ENCODE measurements around the gene AP2M1.
A peak's percentile ranks its signal among the peaks of the same experiment; 100 is the strongest.

Gene AP2M1

GRCh38 chr3:184180165-184180564, 5.5 kb downstream of the AP2M1 start:
- DNase-seq (ENCODE audit: low read depth in 2 of 2), result no peak

GRCh38 chr3:184181596-184181995, 6.9 kb downstream of the AP2M1 start:
- no peak for DNase-seq (ENCODE audit: low read depth in 2 of 2)

GRCh38 chr3:184183679-184184078, 9.0 kb downstream of the AP2M1 start:
- no peak for DNase-seq (ENCODE audit: low read depth in 2 of 2)

DNA sequence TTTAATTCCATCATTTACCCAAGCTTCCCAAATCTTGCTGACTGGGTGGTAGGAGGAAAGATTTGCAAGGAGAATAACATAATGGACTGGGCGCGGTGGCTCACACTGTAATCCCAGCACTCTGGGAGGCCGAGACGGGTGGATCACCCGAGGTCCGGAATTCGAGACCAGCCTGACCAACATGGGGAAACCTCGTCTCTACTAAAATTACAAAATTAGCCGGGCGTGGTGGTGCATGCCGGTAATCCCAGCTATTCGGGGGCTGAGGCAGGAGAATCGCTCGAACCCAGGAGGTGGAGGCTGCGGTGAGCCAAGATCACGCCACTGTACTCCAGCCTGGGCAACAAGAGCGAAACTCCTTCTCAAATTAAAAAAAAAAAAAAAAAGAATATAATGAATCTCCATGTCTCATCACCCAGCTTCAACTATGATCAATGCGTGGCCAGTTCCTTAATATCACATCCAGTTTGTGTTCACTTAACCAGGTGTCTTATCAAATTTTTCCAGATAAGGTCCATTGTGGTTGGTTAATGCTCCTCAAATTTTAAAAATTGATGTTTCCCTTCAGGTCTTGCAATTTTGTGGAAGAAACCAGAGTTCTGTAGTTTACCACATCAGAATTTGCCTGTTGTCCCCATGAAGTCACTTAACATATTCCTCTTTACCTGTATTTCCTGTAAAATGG, 10.0 kb downstream of the AP2M1 start:
- no peak for DNase-seq (ENCODE audit: low read depth in 2 of 2)

DNA sequence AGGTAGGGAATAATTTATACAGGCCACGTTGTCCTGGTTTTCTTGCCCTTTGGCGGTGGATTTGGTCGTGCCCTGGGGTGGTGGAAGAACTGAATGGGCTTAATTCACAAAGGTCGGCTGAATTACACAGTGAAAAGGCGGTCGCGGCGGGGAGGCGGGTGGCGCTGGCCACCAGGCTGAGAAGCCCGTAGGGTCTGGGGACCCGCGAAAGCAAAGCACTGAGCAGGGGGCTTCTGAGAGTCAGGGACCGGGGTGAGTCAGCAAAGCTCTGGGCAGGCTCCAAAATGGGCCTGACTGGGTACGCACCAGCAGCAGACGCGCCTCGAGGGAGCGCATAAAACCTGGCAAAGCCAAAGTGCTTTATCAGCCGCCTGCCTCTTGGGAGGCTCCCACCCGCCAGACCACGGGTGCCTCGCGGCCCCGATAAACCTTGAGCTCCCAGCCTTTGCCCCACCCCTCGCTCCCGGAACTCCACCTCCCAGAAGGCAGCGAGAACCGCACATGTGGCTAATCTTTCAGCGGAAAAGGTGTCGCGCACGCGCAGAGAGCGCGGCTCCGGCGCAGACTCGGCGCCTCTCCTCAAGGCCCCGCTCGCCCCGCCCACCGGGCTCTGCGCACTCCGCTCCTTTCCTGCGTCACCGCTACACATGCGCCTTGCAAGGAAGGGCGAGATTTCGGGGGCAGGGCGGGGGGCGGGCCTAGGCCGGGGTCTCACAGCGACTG, 11.0 kb downstream of the AP2M1 start:
- peak; percentile 100 for DNase-seq (ENCODE audit: low read depth in 2 of 2)

DNA sequence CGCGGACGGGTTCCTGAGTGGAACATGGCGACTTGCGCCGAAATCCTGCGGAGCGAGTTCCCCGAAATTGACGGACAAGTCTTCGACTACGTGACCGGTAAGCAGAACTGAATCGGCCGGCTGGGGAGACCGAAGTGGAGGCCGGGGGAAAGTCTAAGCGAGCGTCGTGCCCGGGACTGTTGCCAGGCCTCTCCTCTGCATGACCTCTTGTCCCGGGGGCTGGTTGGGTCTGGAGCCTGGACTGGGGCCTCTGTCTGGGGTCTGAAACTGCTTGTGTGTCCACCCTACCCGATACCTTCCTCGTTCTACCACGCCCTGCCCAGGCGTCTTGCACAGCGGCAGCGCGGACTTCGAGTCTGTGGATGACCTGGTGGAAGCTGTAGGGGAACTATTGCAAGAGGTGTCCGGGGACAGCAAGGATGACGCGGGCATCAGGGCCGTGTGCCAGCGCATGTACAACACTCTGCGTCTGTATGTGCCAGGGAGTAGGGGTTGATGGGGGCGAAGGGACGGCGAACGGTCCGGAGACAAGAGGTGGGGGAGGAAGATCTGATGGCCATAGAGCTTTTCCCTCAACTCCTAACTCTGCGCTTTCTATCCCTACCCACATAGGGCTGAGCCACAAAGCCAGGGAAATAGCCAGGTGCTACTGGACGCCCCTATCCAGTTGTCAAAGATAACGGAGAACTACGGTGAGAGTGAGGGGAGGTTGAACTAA, 11.7 kb downstream of the AP2M1 start, which contains the start of gene ABCF3:
TSS of gene ABCF3 (plus strand) at position 16 of the 718 bp plus-strand sequence. CDS start at position 25, 9 bp downstream.
- no peak for DNase-seq (ENCODE audit: low read depth in 2 of 2)

DNA sequence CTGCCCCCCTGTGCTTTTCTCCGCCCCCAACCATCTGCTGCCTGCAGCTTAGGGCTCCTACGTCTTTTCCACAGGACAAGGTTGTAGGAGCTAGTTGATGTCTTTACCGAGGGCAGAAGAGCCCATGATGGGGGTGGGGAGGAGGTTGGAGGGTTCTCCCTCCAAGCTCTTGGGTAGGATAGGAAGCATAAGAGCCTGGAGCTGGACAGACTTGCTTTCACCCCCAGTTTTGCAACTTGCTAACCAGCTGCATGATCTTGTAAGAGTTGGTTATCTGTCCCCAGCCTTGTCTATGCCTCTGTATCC, 12.2 kb downstream of the AP2M1 start:
- no peak for DNase-seq (ENCODE audit: low read depth in 2 of 2)

GRCh38 chr3:184188080-184188479, 13.4 kb downstream of the AP2M1 start:
- DNase-seq (ENCODE audit: low read depth in 2 of 2), result no peak

DNA sequence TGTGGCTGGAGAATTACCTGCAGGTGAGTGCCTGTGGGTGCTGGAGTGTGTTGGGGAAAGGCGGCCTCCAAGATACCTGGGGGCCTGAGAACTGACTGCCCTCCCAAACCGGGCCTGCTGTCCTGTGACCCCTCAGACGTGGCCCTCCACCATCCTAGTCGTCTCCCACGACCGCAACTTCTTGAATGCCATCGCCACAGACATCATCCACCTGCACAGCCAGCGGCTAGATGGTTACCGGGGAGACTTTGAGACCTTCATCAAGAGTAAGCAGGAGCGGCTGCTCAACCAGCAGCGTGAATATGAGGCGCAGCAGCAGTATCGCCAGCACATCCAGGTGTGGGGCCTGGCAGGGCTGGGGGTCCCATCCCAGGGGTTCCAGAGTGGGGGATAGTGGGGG, 14.8 kb downstream of the AP2M1 start:
- DNase-seq (ENCODE audit: low read depth in 2 of 2), result no peak

- DNase-seq (ENCODE audit: low read depth in 2 of 2), result no peak
These were observed 18.2 kb downstream of the AP2M1 start for GRCh38 chr3:184192889-184193288.

DNA sequence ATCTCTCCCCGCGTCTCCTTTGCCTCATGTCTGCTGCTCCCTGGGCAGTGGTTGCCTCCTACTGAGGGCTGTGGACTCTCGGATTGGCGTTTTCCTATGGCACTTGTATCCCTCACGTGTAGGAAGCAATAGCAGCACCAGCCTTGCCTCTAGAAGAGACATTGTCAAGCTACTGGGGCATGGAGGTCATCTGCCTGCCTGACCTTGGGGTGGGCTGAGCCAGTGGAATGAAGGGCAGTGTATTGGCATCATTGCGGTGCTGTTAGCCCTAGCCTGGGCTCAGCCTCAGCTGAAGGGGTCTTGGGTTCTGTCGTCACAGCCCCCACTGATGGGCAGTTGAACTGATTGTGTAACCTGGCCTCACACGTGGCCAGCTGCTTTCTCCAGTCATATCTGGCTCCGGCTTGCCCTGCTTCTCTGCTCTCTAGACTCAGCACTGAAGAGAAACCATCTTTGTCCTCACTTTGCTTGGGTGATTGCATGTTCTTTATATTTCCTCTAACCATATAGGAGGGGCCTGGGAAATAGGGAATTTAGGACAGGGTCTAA, 19.4 kb downstream of the AP2M1 start:
- DNase-seq (ENCODE audit: low read depth in 2 of 2), result no peak

- DNase-seq (ENCODE audit: low read depth in 2 of 2), result no peak
These were observed 21.9 kb downstream of the AP2M1 start for GRCh38 chr3:184196536-184196935.

- DNase-seq (ENCODE audit: low read depth in 2 of 2), result no peak
These were observed 23.9 kb downstream of the AP2M1 start for GRCh38 chr3:184198509-184198908.

DNA sequence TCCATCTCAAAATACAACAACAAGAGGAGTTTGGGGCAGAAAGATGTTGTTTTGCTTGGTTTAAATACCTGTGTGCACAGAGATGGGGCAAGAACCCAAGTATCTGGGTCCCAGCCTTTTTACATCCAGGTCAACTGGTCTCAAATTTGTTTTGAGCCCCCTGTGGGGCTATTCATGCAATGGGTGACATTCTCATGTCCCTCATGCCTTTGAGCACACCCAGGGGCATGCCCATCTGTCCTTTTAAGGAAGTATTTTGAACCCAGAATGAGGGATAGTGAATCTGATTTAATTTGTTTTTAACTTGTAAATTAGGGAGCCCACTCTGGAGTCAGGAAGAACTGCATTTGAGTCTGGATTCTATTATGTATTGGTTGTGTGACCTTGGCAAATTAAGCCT, 26.2 kb downstream of the AP2M1 start:
- DNase-seq (ENCODE audit: low read depth in 2 of 2), result no peak

GRCh38 chr3:184203526-184203925, 28.9 kb downstream of the AP2M1 start:
- DNase-seq (ENCODE audit: low read depth in 2 of 2), result no peak

GRCh38 chr3:184209146-184209923, 34.7 kb downstream of the AP2M1 start:
- DNase-seq (ENCODE audit: low read depth in 2 of 2), result no peak

- DNase-seq (ENCODE audit: low read depth in 2 of 2), result no peak
These were observed 36.6 kb downstream of the AP2M1 start for GRCh38 chr3:184211297-184211696.

DNA sequence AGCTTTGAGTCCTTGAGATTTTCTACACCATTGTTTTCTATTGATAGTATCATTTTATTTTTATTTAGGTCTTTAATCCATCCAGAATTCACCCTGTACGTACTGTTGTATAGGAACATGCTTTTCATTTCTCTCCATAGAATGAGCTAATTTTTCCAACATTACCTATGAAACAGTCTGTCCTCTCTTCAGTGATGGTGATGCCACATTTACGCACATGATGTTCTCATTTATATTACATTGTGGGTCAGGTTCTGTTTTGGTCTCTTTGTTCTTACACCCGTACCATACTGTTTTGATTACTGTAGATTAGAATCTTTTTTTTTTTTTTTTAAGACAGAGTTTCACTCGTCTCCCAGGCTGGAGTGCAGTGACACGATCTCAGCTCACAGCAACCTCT, 37.1 kb downstream of the AP2M1 start:
- no peak for DNase-seq (ENCODE audit: low read depth in 2 of 2)

GRCh38 chr3:184218814-184219213, 44.2 kb downstream of the AP2M1 start:
- DNase-seq (ENCODE audit: low read depth in 2 of 2), result no peak

DNA sequence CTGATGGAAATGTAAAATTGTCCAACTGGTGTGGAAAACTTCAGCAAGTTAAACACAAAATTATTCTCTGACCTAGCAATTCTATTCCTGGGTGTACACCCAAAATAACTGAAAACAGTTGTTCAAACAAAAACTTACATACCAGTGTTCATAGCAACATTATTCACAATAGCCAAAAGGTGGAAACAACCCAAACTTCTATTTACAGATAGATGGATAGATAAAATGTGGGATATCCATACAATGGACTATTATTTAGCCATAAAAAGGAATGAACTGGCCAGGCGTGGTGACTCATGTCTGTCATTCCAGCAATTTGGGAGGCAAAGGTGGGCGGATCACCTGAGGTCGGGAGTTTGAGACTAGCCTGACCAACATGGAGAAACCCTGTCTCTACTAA, 47.9 kb downstream of the AP2M1 start:
- DNase-seq (ENCODE audit: low read depth in 2 of 2), result no peak

- no peak for DNase-seq (ENCODE audit: low read depth in 2 of 2)
These were observed 49.3 kb downstream of the AP2M1 start for GRCh38 chr3:184223946-184224345.

DNA sequence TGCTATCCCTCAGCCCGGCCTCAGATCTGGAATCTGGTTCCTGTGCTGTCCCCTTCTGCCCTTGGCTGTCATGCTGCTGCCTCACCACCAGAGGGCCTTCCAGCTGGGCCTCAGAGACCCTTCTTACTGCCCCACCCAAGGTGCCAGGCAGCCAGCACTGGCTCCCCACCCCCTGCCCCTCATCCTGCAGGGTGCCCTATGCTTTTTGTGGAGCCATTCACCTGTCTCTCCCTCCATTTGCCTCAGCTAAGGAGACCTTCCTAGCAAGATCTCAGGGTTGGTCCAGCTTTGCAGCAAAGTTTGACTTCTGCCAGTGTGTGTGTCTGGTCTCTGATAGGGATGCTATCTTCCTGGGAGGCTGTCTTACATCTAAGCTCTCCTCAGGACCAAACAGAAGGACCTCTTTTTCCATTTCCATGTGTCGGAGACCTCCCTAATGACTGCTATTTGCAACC, 52.9 kb downstream of the AP2M1 start:
- no peak for DNase-seq (ENCODE audit: low read depth in 2 of 2)
